T-helper 2 cell (primary cell): ENCODE results near the gene CKS1B.
"Not testable (repeated sequence)": the region's sequence is repeated elsewhere in the genome, so short reads cannot be mapped to it uniquely, and the experiment has no call there.

Experiments
- DNase-seq, 5 experiments: peaks; one replicate each; pipeline versions ENCODE4 v3.0.0 to v3.0.0-alpha.2; 2012 to 2022

Gene CKS1B

DNA sequence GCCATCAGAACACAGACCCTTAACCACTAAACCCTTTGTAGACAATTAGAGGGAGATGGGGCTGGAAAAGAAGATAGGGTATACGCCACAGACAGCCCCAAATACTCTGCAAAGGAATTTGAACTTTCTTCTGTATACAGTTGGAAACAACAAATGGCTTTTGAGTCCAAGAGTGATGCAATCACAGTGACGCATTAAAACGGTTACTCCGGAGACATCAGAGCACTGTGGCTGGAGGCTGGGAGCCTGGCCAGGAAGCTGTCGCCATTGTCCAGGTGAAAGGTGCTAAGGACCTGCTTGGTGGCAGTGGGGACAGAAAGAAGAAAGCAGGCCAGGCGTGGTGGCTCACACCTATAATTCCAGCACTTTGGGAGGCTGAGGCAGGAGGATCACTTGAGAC is 12.8 kb downstream of the CKS1B start:
- DNase-seq, result no peak

DNA sequence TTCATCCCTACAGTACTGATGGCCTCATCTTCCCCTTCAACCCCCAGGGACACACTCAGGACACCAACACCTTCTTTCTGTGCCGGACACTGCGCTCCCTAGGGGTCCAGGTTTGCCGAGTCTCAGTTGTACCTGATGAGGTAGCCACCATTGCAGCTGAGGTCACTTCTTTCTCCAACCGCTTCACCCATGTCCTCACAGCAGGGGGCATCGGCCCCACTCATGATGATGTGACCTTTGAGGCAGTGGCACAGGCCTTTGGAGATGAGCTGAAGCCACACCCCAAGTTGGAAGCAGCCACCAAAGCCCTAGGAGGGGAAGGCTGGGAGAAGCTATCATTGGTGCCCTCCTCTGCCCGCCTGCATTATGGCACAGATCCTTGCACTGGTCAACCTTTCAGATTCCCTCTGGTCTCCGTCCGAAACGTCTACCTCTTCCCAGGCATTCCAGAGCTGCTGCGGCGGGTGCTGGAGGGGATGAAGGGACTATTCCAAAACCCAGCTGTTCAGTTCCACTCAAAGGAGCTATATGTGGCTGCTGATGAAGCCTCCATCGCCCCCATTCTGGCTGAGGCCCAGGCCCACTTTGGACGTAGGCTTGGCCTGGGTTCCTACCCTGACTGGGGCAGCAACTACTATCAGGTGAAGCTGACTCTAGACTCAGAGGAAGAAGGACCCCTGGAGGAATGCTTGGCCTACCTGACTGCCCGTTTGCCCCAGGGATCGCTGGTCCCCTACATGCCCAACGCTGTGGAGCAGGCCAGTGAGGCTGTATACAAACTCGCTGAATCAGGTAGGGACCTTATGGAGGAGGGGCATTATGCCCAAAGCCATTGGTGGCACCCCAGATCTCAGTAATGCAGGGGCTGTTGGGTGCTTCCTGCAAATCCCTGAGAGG is 13.8 kb downstream of the CKS1B start:
- no peak for DNase-seq

DNA sequence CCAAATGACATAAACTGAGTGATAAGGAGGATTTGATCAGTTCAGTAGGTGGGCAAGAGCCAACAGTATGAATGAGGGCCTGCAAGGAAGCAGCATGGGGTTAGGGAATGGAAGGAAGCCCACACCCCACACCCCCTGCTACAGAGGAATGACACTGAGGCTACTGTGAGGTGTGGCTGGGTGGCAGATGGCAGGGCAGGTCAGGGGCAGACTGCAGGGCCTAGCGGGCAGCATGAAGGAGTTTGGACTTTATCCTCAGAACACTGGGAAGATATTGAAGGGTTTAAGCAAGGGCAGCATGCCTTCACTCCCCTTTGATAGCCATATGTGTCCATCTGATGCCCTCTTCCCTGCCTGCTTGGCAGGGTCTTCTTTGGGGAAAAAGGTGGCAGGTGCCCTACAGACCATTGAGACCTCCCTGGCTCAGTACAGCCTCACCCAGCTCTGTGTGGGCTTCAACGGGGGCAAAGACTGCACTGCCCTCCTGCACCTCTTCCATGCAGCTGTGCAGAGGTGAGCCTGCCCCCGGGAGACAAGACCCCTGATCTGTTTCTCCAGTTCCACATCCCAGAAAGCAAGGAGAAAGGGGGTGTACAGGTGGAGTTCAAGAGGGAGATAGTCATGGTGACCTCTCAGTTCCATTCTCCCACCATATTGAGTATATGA is 14.8 kb downstream of the CKS1B start:
- DNase-seq, result no peak

DNA sequence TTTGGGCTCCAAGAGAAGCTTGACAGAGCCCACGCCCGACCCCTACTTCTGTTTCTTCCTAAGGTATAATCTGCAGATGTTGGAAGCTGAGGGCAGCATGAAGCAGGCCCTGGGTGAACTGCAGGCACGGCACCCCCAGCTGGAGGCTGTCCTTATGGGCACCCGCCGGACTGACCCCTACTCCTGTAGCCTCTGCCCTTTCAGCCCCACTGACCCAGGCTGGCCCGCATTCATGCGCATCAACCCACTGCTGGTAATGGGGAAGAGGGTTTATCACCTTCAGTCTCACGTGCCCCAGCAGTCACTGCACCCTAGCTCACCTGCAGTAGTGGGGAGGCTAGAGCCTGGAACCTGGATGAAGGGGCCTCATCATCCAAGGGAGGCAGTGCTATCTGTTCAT is 15.8 kb downstream of the CKS1B start:
- no peak for DNase-seq

DNA sequence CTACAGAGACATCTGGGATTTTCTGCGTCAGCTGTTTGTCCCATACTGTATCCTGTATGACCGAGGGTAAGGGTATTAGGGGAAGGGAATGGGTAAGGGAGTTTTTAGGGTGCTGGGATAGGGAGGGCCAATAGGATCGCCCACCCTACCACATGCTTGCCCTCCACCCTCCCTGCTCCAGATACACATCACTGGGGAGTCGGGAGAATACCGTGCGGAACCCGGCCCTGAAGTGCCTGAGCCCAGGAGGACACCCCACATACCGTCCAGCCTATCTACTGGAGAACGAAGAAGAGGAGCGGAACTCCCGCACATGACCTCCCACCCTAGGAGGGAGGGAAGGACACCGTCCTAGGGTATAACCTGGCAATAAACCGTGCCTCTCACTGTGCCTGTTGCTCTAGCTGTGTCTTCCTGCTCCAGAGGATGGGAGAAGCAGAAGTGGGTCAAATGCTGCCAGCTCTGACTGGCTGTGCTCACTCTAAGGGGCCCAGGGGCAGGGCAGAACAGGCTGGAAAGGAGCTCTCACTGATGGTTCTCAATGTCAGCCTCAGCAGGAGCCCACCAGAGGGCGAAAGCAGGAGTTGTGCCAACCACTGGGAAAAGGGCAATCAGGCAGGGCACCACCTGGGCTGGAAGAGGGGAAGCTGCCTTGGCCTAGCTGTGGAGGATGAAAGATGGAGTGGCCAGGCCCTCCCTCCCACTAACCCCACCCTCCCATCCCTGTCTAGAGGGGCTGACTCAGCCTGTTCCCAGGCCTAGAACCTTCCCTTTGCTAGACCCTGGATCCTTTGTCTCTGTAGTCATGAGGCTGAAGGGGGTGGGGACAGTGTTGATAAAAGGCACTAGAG is 18.5 kb downstream of the CKS1B start:
- DNase-seq, result no peak

DNA sequence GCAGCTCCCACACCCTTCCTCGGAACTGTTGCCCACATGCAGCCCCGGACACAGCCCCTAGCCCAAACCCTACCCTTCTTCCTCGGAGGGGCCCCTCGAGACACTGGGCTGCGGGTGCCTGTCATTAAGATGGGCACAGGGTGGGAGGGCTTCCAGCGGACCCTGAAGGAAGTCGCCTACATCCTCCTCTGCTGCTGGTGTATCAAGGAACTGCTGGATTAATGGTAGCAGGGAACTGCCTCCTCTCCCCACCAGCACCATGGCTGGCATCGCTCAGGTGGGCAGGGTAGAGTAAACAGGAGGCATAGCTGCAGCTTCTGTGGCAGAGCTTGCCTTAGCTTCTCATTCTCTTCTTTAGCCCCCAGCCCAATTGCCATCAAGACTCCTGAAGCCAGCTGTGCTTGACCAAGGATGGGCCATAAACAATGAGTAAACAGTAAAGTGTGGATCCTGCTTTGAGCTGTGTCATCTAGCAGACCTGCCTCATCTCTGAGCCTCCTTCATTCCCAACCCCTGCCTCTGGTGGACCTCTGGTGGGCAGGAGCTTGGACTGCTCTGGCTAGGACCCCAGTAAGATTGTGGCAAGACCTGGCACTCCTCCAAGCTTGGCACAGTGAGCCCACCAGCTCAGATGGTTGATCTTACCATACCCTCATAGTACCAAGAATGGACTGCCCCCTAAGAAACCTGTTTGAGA is 19.2 kb downstream of the CKS1B start, which contains the start of gene LENEP:
Gene LENEP (plus strand): TSS at position 15 of the 697 bp plus-strand sequence. CDS start 22 bp downstream, at position 37.
- no peak for DNase-seq

DNA sequence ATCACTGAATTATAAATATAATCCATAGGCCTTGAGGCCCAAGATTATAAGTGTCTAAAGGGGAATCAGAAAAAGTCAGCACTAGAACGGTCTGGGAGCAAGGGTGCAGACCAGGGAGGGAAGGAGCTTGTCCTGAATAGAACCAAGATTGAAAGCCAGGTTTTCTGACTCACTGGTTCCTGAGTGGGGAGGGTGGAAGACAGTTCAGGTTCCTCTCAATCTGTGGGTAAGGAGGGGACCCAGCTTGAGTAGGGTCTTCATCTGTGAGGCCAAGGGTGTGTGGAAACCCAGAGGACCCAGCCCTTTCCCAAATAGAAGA is 19.7 kb downstream of the CKS1B start:
- DNase-seq, result no peak

DNA sequence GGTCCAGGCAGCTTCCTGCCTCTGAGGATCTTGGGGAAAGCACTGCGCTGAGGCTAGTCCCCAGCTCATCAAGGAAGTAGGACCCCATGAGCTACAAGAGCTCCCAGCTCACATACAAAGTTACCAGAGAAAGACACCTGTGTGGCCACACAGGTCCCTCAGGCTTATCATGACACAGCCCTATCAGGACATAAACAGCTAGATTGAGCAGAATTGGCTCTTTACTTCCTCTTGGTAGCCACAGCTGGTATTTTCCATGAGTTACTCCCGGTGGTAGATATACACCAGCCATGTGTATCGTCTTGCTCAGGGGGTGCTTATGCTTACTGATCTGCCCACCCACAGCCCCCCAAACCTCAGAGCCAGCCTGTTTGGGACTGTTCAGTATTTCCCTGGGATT is 20.1 kb downstream of the CKS1B start:
- no peak for DNase-seq

DNA sequence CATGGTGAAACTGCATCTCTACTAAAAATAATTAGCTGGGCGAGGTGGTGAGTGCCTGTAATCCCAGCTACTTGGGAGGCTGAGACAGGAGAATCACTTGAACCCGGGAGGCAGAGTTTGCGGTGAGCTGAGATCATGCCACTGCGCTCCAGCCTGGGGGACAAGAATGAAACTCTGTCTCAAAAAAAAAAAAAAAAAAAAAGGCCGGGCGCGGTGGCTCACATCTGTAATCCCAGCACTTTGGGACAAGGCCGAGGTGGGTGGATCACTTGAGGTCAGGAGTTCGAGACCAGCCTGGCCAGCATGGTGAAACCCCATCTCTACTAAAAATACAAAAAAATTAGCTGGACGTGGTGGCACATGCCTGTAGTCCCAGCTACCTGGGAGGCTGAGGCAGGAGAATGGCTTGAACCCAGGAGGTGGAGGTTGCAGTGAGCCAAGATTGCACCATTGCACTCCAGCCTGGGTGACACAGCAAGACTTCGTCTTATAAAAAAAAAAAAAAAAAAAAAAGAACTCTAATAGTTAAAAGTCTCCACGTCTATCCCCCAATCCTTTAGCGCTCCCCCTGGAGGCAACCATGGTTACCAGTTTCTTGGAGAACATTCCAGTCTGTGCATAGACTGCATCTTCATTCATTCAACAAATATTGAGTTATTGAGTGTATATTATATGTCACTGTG is 21.0 kb downstream of the CKS1B start:
- not testable (repeated sequence) for DNase-seq

DNA sequence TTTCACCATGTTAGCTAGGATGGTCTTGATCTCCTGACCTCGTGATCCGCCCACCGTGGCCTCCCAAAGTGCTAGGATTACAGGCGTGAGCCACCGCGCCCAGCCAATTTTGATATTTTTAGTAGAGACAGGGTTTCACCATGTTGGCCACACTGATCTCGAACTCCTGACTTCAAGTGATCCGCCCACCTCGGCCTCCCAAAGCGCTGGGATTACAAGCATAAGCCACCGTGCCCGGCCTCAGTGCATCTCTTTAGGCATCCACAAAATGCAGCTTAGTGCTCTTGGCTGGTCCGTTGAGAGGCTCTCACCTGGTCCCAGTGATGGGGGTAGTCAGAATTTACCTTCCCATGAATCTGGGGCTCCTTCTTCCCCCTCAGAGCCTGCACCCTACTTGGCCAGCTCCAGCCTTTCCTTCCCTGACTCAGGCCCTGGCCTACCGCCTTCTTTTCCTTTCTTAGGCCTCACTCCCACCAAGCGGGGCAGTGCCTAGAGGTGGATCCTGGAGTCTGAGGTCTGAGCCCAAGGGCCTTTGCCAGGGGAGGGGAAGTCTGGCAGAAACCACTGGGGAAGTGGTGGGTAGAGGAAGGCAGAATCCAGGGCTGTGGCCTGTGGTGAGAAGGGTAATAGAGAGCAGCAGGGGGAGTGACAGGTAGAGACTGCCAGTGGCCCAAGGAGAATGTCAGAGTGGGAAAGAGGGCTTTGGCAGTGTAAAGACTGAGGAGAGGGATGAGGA is 22.7 kb downstream of the CKS1B start:
- DNase-seq, result no peak

DNA sequence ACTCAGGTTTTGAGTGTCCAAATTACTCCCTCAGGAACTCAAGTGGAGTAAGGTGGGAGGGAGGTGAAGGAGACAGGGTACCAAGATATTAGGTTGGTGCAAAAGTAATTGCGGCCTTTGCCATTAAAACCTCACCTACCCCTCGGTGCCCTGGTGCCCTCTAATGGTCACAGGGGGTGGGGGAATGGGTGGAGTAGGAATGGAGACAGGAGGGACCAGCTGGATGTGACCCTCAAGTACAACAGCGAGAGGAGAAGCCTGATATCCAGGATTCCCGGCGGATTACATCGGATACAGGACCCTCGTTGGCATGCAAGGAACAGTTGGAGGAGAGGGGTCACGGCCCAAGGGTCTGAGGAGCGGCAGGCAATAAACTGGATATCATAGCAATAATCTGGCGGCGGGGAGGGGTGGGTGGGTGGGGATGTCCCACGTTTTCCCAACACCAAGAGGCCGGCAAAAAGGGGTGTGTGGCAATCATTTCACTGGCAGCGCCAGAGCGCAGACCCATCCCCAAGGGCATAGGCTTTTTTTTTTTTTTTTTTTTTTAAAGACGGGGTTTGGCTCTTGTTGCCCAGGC is 23.8 kb downstream of the CKS1B start:
- no peak for DNase-seq

DNA sequence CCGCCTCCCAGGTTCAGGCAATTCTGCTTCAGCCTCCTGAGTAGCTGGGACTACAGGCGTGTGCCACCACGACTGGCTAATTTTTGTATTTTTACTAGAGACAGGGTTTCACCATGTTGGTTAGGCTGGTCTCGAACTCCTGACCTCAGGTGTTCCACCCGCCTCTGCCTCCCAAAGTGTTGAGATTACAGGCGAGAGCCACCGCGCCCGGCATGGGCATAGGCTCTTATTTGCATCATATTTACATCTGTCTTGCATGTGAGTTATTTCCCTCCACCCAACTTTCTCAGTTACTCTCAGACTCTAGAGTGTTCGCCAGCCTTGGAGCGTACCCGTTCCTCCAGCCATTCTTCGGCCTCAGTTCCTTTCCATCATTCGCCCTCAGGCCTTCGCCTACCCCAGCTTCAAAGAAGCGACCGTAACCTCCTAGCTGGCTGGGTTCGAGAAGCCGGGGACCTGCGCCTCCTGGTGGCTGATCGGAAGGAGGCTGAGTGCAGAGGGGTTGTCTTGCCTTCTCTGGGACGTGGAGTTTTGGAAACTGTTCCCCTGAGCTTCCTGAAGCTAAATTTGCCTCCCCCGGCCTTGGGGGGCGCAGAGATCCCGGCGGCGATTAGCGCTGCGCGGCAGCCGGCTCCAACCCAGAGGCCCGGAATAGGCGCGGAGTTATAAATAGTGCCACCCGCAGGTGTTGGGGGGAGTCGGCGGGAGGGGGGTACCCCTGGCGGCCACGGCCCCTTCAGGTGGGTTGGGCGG is 24.5 kb downstream of the CKS1B start:
- DNase-seq, result peak in 4 of 5 experiments; percentile 48 to 76 (median 58)

DNA sequence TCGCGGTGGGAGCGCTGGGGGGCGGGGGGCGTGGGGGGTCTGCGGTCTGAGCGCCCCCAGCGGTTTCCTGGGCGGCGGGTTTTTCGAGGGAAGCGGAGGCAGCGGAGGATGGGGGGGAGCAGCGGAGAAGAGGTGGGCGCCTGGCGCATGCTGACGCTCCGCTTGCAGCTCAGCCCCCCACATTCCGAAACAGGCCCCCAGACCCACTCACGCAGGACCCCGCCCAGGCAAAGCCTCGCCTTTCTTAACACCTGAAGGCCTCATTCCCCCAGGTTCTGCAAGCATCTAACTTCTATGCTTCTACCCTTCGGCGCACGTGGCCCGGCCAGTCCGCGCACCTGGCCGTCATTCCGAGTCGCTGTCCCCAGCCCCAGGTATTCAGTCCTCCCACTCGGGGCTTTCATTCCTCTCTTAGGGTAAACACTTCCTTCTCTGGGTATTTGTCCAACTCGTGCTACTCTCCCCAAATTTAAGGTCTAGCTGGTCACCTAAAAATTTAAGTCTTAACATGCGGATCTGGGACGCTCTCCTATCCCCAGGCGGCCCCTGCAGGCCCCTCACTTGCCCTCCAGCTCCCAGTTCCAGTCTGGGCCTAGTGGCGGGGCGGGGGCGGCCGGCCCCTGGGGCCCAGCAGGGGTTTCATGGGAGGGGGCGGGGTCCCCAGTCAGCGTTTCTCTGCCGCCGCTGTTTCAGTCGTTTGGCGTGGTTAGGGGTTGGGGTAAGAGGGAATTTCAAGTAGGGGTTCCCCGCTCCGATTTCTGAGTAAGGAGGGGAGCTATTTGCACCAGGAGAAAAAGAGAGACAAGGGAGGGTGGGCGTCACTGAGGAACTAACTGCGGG is 25.3 kb downstream of the CKS1B start:
- peak in 4 of 5 experiments; percentile 34 to 44 (median 42) for DNase-seq

DNA sequence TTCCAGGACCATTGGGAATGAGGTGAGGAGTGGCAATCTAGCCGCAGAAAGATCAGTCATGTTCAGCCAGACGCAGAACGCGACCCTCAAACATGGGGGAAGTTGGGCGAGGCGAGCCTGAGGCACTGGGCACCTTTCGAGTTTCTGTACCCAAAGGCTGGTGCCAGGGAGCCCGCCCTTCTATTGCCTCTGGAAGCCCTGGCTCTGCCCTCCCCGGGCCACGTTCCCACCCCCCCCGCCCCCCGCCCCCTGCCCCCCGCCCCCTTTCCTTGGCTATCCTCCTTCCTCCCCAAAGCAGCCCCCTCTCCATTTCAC is 25.9 kb downstream of the CKS1B start:
- DNase-seq, result peak in 1 of 5 experiments; percentile 33

DNA sequence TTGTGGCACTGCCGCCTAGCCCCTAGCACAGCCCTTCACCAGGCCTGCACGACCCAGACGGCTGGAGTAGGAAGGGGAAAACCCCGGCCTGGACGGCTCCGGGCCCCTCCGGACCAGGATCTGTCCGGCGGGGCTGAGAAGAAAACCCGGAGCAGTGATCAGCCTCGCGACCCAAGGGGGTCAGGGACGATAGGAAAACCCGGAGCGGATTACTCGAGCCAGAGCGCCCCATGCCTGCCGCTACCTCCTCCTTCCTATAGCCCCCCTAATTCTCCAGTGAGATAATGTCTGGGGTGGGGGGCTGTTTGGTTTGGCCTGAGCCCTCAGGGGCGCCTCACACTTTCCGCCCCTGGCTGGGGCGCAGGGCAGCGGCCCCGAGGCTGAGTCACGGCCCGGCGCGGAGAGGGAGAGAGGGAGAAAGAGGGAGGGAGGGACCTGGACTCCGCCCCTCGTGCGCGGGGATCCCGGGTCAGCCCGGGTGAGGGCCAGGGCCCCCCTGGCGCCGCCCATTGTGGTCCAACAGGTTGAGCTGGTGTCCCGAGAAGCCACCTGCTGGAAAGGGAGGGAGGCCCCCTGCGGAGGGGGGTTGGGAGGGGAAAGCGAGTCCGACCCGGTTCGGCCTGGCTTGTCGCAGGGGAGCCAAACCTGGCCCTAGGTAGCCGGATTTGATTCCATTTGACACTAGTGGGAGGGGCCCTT is 26.4 kb downstream of the CKS1B start:
- DNase-seq, result peak; percentile 65 to 83 (median 75)

DNA sequence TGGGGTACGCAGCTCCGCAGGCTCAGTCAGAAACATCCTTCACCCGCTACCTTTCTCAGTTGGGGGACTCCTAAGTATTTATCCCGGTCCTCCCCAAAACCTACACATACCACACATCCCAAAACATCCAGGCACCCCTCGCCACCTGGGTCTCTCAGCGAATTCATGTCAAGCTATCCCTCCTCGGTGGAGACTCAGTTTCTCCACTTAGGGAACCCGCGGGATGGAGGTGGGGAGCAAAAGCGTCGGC is 26.9 kb downstream of the CKS1B start:
- no peak for DNase-seq

DNA sequence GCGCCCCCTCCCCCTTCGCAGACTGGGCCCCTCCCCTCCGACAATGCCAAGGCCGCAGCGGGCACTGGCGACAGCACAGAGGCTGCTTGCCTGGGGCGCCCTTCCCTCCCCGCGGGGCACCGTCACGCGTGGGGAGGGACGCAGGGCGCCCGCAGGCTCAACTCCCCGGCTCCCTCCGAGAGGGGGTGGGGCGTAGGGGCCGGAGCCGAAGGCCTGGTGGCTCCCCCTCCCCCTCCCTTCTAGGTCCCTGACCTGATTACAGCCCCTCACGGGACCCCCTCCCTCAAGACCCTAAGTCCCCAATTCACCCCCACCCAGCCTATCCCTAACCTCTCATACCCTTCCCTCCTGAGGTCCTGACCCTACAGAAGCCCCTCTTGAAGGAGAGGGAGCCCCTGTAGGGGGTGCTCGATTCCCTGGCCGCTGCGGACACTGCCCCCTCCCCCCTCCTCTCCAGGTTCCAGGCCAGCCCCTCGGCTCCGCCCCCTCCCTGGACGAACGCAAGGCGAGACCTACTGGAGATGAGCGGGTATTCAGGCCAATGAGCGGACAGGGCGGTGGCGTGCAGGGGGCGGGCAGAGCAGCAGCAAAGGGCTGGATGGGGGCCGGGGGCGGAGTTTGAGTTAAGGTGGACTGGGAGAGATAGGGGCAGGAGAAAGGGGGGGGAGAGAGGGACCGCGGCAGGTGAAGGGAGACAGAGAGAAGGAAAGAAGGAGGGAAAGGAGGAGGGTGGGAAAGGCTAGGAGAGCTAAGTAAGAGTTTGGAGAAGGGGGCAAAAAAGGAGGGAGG is 27.4 kb downstream of the CKS1B start:
- DNase-seq, result peak; percentile 92 to 99 (median 98)
